Adrenal gland (tissue), 5 donors: ENCODE results near the gene KMT5C.

ENCODE experiments used
- POLR2A ChIP-seq, 2 donors: fragments of 450-650 bp; IDR thresholded peaks; one replicate each; pipeline ENCODE4 v1.6.1; 2017; ENCODE audit warnings: antibody characterized with exemption in 2 of 2, mild to moderate bottlenecking in 2 of 2, moderate library complexity in 1 of 2
- TF ChIP-seq, protein P1 (sequence below), 6 experiments: fragments of 450-650 bp in 4 of 6; fragments of 200-600 bp in 2 of 6; sonication (generic) in 1 of 6; IDR thresholded peaks; 1 replicate in 5 of 6; 2 replicates in 1 of 6; pipeline versions ENCODE4 v1.5.1 to v1.8.0; 2016 to 2021; ENCODE audit warnings: antibody characterized with exemption in 6 of 6, mild to moderate bottlenecking in 2 of 6, moderate library complexity in 1 of 6
- donor health status: DM: no; HTN: no; CAD: no.

DNA sequence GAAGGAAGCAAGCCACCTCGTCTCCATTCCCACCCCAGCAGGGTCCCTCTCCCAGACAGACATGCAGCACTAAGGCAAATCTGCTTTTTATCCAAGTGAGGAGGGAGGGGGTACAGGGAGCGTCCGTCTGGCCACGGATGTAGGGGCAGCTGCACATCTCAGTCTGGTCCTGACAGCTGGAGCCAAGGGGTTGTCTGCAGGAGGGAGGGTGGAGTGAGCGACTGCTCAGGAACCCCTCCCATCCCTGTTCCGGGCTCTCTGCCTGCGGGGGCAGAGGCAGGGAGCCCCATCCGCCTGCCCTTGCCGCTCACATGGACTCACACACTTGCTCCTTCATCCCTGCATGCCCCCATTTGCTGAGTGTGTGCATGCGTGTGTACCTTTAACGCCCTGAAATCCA is 39.5 kb downstream of the KMT5C start:
- TF ChIP-seq, protein P1, sequence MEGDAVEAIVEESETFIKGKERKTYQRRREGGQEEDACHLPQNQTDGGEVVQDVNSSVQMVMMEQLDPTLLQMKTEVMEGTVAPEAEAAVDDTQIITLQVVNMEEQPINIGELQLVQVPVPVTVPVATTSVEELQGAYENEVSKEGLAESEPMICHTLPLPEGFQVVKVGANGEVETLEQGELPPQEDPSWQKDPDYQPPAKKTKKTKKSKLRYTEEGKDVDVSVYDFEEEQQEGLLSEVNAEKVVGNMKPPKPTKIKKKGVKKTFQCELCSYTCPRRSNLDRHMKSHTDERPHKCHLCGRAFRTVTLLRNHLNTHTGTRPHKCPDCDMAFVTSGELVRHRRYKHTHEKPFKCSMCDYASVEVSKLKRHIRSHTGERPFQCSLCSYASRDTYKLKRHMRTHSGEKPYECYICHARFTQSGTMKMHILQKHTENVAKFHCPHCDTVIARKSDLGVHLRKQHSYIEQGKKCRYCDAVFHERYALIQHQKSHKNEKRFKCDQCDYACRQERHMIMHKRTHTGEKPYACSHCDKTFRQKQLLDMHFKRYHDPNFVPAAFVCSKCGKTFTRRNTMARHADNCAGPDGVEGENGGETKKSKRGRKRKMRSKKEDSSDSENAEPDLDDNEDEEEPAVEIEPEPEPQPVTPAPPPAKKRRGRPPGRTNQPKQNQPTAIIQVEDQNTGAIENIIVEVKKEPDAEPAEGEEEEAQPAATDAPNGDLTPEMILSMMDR (IDR thresholded peaks at IDR 0.05) = no peak
- no peak for TF ChIP-seq POLR2A (IDR thresholded peaks at IDR 0.05)
